GM19468 (cell line): Measurements from ENCODE around the gene KIF27.
A peak's percentile ranks its signal among the peaks of the same experiment; 100 is the strongest.
"Not testable (repeated sequence)": the region's sequence is repeated elsewhere in the genome, so short reads cannot be mapped to it uniquely, and the experiment has no call there.

Experiments
- ATAC-seq: cut with Tn5 transposase; IDR thresholded peaks from one replicate; pipeline ENCODE4 v1.9.1; 2021; ENCODE audit warnings: mild to moderate bottlenecking, moderate library complexity, moderate number of reproducible peaks; ENCODE audit not compliant: unreplicated experiment; ENCODE audit errors: extremely low read depth

The KIF27 gene

GRCh38 chr9:83920927-83921707 lies at the start of gene KIF27:
Gene KIF27 (minus strand): TSS chr9:83921432. CDS start chr9:83915591, 5,841 bp downstream.
- ATAC-seq, result peak; percentile 94

GRCh38 chr9:83969602-83970001 lies 48.4 kb upstream of the KIF27 start:
- ATAC-seq, result no peak

GRCh38 chr9:83967073-83967472 lies 45.8 kb upstream of the KIF27 start:
- no peak for ATAC-seq

- no peak for ATAC-seq
Measured at GRCh38 chr9:83966209-83966582, 45.0 kb upstream of the KIF27 start.

- ATAC-seq, result no peak
Measured at GRCh38 chr9:83965350-83966208, 44.3 kb upstream of the KIF27 start.

GRCh38 chr9:83964973-83965349 lies 43.7 kb upstream of the KIF27 start:
- no peak for ATAC-seq

- ATAC-seq, result no peak
Measured at GRCh38 chr9:83962165-83962564, 40.9 kb upstream of the KIF27 start.

GRCh38 chr9:83960991-83961390 lies 39.8 kb upstream of the KIF27 start:
- no peak for ATAC-seq

- ATAC-seq, result no peak
Measured at GRCh38 chr9:83959061-83959460, 37.8 kb upstream of the KIF27 start.

GRCh38 chr9:83957248-83957513 lies 35.9 kb upstream of the KIF27 start:
- ATAC-seq, result no peak

- peak; percentile 51 for ATAC-seq
Measured at GRCh38 chr9:83956436-83957247, 35.4 kb upstream of the KIF27 start.

- peak; percentile 4 for ATAC-seq
Measured at GRCh38 chr9:83956086-83956435, 34.8 kb upstream of the KIF27 start.

- not testable (repeated sequence) for ATAC-seq
Measured at GRCh38 chr9:83948096-83948495, 26.9 kb upstream of the KIF27 start.

GRCh38 chr9:83940590-83941303 lies 19.5 kb upstream of the KIF27 start:
- ATAC-seq, result no peak

- no peak for ATAC-seq
Measured at GRCh38 chr9:83937861-83938455, 16.7 kb upstream of the KIF27 start.

GRCh38 chr9:83936523-83936922 lies 15.3 kb upstream of the KIF27 start:
- no peak for ATAC-seq

GRCh38 chr9:83935276-83935935 lies 14.2 kb upstream of the KIF27 start:
- ATAC-seq, result no peak

- ATAC-seq, result no peak
Measured at GRCh38 chr9:83934569-83935275, 13.5 kb upstream of the KIF27 start.

- no peak for ATAC-seq
Measured at GRCh38 chr9:83933790-83934189, 12.6 kb upstream of the KIF27 start.
